ENCODE data around the gene ACTG1.

GRCh38 chr17:81476635-81477034 lies 36.0 kb downstream of the ACTG1 start:
- TF ChIP-seq GATA2 (IDR thresholded peaks at IDR 0.05; ENCODE audit: low read depth, low read length): no peak
- no peak for TF ChIP-seq GATA3 (IDR thresholded peaks at IDR 0.05; ENCODE audit: low read depth, low read length)

Data from SH-SY5Y (cell line).